NOMO-1 (cell line): ENCODE data around the gene ALDH1A2.

Experiments used
- DNase-seq, 2 experiments: peaks; one replicate each; lab custom pipeline; 2025; ENCODE audit not compliant: unreplicated experiment in 2 of 2; lab: John Stamatoyannopoulos, UW

ALDH1A2 gene

GRCh38 chr15:57947282-57947681, 118.2 kb downstream of the ALDH1A2 start:
- DNase-seq: no peak

- DNase-seq: no peak
These were observed 118.9 kb downstream of the ALDH1A2 start for GRCh38 chr15:57946491-57947048.

- DNase-seq: no peak
These were observed 119.9 kb downstream of the ALDH1A2 start for GRCh38 chr15:57945616-57946015.

DNA sequence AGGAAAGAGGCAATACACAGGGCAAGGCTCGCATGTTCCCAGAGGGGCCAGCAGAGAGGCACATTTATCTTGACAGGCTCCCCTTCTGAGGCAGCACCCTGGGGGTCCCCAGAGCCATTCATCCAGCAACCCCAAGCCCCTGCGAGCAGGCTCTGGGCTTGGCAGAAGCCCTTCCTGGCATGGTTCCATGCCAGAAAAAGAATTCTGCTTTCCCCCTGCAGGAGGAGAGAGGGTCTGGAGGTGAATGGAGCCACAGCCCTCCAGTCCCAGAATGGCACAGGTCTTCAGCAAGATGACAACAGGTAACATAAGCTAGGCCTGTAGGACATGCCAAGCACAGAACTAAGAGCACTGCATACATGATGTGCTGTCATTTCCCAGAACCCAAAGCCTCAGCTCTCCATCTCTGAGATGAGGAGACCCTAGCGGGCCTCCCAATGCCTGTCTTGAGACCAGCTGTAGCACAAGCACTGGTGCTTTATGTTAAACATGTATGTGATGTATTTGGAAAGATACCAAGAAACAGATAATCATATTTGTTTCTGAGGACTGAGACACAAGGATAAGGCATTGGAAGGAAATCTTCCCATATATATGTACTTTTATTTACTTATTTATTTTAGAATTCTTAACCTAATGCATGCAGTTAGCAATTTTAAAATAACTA, 121.6 kb downstream of the ALDH1A2 start:
- DNase-seq: no peak

DNA sequence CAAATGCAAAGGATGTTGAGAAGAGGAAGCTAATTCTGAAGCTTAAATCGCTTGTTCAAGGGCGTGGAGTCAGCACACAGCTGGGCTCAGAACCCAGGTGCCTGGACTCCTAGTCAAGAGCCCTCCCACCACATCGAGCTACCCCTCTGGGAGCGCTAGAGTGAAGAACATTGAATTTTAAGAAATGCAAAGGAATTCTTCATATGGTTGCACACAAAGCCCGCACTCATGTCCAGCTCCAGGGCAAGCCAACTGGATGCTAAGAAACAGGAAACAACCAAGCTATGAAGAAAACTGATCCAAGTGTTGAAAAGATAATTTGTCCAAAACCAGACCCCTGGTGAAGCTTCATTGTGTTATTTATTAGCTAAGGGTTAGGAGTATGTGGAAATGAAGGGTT, 122.3 kb downstream of the ALDH1A2 start:
- DNase-seq: no peak

DNA sequence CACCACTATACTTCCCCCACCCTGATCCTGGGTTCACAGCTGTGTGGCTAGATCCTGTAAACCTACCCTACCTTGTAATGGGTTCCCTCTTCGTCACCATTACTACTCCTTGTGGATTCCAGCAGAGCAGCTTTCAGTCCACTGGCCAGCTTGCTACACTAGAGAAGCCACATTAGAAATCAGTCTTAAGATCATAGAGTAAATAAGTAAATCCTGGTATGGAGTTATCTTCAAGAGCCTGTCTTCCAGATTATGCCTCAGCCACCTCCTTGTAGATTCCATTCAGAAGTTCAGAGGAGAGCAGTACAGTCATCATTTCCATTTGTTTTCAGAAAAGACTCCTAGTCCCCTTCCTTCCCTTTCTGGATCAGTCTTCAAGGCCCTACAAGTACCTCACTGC, 123.7 kb downstream of the ALDH1A2 start:
- DNase-seq: no peak

DNA sequence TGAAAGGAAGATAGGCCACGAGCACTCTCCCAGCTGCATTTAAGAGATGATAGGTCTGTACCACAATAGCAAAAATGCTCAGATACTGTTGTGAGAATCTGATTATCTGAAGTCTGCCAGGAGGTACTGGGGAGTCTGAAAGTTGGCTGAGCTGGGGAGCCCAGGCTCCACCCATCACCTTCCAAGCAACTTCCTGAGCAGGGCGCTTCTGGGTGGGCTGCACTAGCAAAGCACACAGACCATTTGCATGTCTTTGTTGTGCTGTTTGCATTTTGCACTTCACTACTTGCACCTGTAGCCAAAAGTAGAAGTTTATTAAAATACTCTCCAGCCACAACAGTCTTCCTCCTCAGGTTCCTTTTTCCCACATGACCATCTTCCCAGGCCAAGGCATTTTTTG, 133.2 kb downstream of the ALDH1A2 start:
- DNase-seq: no peak

DNA sequence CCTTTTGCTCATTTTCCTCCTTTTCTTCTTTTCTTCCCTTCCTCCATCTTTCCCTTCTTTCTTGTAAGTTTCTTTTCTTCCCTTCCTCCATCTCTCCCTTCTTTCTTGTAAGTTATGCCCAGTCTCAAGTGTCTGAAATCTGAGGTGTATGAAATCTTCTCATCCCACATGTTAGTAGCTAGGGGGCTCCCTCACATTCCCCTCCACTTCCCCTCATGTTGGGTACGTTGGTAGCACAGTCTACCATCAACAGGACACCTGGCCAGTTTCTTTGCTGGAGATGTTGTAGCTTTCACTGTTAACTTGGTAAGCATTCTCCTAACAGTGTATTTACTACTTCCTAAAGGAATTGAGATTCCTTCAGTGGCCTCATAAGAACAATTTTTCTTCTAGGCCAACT, 133.9 kb downstream of the ALDH1A2 start:
- DNase-seq: no peak

DNA sequence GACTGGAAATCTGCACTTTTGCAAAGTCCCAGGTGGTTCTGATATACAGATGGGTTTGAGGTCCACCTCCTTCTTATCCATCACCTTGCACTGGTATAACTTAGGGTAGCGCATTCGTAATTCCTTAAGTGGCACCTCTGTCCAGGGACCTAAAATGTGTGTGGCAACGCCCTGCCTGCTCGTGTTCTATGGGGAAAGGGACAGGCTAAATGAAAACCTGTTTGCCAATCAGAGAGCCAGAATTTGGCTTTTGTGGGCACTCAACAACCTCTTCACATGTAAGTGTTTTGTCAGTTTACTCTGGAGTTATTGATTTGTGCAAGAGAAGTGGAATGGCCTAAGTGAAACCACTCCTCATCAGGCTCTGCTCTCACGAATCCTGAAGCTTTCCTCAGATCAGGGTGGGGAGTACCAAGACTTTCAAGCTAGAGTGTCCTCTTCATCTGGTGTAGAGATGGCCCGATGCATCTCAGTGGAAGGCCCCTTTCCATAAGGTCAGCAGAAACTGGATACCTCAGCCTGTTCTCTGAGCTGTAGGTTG, 138.3 kb downstream of the ALDH1A2 start:
- no peak for DNase-seq

GRCh38 chr15:57925650-57926049, 139.9 kb downstream of the ALDH1A2 start:
- no peak for DNase-seq

DNA sequence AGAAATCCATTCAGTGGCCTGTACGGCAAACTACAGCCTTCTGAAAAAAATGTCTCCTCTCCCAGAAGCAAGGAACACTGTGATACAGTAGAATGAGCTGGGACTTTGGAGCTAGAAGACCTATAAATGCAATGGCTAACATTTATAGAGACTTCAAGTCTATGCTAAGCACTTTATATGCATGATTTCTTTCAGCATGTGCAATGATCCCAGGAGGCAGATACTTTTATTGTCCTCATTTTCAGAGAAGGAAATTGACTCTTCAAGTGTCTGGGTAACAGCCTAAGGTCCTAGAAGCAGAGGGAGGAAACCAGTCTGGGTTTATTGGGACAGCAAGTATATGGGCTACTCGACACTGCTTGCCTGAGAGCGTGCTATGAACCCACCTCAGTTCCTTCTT, 140.9 kb downstream of the ALDH1A2 start:
- DNase-seq: no peak

- no peak for DNase-seq
These were observed 141.8 kb downstream of the ALDH1A2 start for GRCh38 chr15:57923750-57924149.

DNA sequence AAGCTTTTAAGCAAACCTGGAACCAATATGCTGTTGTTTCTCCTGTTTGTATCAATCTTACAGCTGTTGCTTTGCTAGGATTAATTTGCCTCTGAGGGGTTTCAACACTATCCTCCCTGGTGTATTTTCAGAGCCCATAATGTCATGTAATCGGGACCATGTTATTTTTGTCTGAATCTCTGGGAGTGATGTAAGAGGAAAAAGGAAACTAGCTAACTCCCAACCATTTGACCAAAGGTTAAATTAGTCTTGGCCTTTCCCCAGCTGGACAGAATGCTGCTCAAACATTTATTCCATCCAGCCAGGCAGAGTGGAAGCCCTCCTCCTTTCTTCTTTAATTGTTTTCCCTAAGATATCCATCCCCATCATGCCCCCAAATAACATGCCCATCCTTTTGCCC, 142.2 kb downstream of the ALDH1A2 start:
- no peak for DNase-seq

- no peak for DNase-seq
These were observed 142.7 kb downstream of the ALDH1A2 start for GRCh38 chr15:57922776-57923175.

GRCh38 chr15:57921371-57921770, 144.1 kb downstream of the ALDH1A2 start:
- DNase-seq: no peak

- DNase-seq: no peak
These were observed 144.6 kb downstream of the ALDH1A2 start for GRCh38 chr15:57920911-57921310.

- DNase-seq: no peak
These were observed 145.8 kb downstream of the ALDH1A2 start for GRCh38 chr15:57919754-57920153.

- DNase-seq: no peak
These were observed 147.5 kb downstream of the ALDH1A2 start for GRCh38 chr15:57917998-57918397.

DNA sequence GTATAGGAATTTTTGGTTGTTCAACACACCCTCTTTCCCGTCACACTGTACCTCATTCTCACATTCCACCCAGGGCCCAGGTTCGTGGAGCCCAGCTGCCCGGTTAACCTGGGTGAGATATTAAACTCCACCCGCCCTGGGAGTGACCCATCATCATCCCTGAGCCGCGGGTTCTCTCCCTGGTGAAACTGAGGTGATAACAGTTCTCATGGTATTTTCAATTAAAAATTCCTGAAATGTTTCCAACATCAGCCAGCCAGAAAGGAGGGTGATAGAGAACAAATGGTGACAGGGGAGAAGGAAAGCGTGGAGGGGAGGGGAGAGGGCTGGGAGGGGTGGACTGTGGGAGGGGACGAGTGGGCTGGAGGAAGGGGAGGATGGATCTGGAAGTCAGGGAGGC, 148.8 kb downstream of the ALDH1A2 start:
- no peak for DNase-seq

DNA sequence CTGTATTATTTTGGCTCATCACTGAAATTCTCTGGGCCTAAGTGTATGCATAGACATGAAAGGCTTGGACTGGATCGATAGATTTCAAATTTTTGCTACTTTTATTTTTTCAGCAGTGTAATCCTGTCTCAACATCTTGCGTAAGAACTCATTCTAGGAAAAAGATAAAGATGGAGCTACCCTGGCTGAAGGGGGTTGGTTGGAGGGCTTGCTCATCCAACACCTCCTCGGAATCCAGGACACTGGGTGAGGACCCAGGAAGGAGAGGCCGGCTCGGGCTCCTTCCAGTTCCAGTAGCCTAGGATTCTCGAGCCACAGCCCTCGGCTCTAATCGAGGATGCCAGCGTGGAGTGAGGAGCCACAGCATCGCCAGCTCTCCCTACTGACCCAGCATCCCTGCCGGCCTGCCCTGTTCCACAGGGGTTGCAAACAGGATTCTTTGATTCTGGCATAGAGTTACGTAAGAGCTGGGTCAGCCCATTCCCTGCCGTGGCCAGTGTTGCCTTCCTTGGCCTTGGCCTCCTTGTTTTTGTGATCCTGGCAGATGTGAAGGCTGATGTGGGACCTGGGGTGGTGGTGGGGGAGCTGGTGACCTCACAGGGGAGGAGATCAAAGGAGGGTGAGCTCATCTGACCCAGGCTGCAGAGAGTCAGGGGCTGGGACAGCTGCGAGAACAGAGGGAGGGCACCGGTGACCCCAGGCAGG, 149.5 kb downstream of the ALDH1A2 start:
- no peak for DNase-seq

DNA sequence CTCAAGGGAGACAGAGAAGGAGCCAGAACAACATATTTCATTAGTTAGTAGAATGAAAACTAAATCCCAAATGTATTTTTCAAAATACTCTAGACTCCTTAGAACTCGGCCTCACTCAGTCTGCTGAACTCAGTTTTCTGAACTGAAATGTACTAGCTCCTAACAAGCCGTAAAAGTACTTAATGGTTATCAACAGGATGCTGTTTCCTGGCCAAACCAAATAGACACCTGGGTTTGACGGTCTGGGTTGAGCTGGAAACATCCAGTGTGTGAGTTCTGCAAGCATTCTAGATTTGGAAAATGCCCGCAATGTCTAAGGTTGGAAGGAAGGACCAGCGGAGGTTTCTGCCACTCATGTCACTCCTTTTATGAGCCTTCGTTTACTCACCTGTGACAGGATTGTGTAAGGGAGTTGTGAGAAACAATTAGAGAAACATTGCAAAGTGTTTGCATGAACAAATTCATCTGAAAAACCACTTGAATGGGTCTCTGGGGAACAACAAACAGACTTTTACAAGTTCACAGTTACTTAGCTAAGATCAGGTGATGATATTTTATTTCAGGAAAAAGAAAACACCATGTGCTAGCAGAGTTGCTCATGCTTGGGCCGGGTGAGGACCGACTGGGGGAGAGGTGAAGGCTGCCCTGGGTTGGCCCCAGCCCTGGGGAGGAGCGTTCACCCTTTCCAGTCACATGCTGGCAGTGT, 151.0 kb downstream of the ALDH1A2 start:
- no peak for DNase-seq
